HG03558 (cell line): ENCODE results near the gene CSNK1D.

ENCODE experiments used
- ATAC-seq: cut with Tn5 transposase; IDR thresholded peaks from one replicate; pipeline ENCODE4 v1.9.1; 2021; ENCODE audit warnings: moderate number of reproducible peaks; ENCODE audit not compliant: unreplicated experiment; ENCODE audit errors: extremely low read depth

The CSNK1D gene

DNA sequence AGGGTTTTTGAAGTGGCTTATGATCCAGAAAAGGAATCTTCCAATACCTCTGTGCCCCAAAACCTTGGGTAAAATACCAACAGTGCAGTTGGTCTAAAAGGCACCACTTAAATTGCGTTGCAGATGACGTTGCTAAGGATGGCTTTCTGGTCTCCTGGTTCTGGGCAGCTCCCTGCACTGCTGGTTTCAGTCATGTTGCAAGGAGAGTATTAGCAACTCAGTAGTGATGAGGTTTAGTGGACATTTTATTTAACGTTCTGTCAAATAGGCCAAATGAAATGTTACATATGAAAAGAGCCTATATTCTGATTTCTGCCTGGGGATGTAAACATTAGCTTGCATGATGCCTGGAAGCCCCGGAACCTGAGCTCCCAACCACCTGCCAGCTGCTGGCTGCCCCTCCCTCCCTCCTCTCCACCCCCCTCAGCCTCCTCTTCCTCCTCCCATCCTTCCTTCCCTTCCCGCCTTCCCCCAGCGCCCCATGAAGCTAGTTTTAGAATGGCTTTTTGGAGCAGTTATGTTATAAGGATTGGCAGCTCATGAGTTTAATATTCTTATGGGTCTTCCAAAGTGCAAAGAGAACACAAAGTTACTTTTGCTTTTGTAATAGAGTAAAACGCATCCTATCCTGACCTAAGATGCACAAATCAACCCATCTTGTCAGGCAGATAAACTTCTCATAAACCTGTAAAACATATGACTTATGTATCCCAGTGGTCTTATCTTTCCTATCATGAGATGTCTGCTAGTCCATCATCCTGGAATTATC, 23.2 kb upstream of the CSNK1D start:
- no peak for ATAC-seq

DNA sequence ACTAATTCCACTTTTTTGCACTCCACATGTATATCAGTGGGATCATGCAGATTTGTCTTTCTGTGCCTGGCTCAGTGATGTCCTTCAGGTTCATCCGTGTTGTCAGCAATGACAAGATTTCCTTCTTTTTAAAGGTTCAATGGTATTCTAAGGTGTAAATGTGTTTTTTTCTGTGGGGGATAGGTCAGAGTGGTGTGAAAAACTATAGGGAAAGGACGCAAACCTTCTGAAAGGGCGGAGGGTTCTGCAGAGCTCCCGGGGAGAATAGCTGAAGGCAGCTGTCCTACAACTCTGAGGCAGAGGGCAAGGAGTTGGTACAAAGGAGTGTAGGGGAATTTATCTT, 21.9 kb upstream of the CSNK1D start:
- no peak for ATAC-seq

DNA sequence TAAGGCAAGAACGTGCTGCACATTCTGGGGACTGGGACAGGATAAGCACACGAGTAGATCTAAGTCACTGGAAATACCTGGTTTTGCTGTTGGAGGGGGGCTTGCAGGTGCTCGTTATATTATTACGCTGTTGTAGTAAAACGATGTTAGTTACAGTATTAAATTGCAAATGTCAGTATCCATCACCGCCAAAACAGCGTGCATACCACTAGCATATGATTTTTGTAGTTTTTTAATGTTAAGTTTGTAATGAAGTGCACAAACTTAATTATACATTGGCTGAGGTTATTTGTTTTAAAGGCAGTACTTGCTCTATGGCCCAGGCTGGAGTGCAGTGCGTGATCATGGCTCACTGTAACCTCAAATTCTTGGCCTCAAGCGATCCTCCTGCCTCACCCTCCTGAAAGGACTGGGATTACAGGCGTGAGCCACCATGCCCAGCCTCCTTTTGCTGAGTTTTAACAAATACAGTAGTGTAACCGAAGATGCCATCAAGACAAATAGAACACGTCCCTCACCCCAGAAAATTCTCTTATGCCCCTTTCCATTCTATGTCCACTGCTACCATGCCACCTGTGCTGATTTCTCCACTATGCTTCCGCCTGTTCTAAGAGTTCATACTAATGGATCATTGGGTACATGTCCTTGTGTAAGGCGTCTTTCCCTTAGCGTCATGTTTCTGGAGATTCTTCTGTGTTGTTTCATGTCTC, 20.7 kb upstream of the CSNK1D start:
- no peak for ATAC-seq

DNA sequence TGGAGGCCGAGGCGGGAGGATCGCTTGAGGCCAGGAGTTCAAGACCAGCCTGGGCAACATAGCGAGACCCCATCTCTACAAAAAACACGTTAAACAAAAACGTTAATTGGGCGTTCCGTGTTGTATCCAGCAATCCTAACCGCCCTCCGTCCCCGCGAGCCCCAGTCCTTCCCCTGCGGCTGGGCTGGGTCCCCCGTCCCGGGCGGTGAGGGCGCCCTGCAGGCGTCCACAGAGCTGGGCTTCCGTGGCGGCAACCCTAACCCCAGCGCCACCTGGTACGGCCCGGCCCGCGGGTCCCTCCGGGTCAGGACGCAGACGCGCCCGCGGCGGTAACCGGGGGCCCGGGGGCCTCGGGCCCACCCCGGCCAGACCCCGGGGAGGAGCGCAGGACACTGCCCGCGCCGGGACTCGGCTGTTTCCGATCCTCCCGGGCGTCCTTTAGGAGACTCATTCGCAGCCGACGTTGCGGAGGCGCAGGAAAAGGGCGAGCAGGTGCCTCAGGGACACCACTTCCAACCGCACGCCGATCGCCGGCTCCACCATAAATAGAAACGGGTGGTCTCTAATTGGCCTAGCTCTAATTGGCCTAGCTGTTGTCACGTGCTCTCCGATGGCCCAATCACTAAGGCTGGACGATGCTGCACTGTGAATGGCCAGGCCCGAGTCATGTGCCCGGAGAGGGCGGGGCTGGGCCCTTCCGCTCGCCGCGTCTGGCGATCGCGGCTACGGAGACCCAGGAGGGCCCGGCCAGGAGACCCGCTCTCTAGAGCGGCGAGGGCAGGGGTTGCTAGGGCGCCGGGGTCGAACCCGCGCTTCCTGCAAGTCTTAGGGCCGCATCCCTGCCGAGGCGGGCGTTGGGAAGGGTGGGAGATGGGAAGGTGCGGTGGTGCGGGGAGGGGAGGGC, 19.0 kb upstream of the CSNK1D start:
- ATAC-seq: peak; percentile 82

DNA sequence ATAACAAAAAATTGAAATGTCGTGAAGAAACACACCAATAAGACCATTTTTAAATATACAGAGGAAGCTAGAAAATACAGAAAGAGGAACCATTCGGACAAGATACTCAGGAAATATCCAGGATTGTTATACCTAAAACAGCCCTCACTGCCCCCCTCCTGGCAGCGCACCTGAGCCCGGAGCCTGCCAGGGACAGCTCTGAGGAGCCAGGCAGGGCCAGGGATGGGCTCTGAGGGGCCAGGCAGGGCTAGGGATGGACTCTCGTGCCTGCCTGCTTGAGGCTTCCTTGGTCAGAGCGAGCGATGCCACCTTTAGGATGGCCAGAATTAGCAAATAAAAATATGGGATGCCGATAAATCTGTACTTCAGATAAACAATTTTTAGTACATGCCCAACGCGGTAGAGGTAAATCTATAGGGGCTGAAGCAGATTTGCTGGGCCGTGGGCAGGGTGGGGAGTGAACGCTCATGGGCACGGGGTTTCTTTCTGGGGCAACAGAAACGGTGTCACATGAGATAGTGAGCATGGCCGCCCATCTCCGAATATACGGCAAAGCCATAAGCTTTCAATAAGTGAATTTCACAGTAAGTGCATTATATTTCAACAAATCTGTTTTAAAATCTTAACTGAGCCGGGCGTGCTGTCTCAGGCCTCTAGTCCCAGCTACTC, 18.2 kb upstream of the CSNK1D start:
- ATAC-seq: no peak

DNA sequence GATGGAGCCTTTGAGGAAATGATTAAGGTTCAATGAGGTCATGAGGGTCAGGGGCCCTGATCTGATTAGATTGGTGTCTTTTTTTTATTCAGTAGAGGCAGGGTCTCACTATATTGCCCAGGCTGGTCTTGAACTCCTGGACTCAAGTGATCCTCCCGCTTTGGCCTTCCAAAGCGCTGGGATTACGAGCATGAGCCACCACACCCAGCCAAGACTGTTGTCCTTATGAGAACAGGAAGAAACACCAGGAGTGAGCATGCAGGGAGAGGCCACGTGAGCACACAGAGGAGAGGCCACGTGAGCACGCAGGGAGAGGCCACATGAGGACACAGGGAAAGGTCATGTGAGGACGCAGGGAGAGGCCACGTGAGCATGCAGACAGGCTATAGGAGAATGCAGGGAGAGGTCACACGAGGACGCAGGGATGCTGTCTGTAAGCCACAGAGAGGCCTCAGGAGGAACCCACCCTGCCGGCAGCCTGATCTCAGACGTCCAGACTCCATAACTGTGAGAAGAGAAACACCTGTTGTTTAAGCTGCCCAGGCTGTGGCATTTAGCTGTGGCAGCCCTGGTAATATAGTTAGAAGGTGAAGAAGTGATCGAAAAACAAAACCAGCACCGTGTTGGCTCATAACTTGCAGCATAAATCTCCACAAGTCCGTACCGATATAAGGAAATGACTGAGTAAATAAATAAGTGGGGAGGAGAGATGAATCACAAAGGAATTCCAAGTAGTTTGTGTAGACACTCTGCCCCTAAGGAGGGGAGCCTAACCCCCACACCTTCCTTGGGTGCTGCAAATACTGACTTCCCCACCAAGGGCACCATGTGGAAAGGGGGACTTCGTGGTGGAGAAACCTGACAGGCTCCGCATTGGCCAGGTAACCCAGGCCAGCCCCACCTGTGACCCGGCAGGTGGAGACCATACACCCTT, 14.6 kb upstream of the CSNK1D start:
- no peak for ATAC-seq

DNA sequence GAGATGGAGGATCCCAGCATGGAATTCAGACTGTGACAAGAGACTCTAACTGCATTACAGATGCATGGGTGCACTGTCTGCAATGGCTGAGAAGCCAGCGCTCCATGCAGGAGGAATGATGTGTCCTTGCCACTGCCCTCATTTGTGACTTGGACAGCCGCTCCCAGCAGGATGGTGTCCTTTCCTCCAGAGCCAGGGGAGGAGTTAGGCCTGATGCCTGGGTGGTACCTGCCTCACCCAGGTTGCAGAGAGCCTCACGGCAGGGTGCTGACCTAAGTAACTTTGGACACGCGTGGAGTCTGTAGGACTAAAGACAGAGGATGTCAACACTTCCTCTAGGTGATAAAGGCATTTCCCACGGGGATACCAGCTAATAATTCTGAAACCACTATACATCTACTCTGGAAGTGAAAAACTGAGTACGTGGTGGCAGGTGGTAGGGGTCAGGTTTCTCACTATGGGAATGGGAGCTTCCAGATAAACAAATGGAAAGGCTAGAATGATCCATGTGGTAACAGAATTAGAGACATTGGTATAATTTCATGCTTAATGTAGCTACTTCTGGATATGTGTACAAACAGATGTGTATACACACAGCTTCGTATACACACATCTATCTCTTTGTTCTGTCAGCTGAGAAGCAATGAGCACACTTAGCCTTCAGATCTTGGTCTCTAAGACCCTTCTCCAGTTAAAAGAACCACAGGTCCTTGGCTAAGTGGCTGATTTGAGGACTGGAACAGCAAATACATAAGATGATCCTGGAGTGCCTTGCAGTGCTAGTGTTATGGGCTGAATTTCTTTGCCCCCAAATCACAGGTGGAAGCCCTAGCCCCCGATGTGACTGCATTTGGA, 13.7 kb upstream of the CSNK1D start:
- ATAC-seq: no peak

DNA sequence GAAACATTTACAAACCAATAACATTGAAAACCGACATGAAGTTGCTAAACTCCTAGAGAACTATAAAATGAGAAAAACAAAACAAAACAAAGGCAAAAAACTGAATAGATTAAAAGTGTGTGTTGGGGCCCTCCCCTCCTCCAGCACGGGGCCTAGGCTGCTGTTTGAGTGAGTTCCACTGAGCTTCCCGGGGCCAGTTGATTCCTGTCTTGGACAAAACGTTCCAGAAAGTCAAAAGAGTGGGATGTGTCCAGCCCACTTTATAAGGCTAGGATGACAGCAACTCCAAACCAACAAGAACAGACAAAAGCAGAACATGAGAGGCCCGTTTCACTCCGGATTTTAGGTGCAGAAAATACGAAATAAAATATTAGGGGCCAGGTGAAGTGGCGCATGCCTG, 11.6 kb upstream of the CSNK1D start:
- no peak for ATAC-seq

DNA sequence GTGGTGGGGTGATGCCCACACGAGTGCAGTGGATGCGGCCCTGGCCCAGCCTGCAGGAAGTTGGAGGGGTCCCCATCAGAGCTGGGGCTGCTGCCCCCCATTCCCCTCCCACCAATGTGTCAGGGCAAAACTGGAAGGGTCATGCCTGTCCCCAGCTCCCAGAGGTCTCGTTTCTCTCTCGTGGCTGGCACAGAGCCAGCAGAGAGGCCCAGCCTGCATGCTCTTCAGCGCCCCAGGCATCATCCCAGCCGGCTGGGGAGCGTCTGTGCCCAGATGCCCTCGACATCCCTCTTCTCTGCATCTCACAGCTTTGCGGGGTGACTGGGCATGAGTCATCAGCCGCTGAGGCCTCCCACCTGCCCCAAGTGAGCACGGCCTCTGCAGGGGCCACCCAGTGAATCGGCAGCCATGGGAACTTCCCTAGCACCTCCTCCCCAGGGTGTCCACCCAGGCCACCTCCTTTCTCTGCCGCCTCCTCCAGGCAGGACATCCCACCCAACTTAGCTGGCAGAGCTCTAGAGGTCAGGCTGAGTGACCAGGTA, 9.8 kb upstream of the CSNK1D start:
- no peak for ATAC-seq

DNA sequence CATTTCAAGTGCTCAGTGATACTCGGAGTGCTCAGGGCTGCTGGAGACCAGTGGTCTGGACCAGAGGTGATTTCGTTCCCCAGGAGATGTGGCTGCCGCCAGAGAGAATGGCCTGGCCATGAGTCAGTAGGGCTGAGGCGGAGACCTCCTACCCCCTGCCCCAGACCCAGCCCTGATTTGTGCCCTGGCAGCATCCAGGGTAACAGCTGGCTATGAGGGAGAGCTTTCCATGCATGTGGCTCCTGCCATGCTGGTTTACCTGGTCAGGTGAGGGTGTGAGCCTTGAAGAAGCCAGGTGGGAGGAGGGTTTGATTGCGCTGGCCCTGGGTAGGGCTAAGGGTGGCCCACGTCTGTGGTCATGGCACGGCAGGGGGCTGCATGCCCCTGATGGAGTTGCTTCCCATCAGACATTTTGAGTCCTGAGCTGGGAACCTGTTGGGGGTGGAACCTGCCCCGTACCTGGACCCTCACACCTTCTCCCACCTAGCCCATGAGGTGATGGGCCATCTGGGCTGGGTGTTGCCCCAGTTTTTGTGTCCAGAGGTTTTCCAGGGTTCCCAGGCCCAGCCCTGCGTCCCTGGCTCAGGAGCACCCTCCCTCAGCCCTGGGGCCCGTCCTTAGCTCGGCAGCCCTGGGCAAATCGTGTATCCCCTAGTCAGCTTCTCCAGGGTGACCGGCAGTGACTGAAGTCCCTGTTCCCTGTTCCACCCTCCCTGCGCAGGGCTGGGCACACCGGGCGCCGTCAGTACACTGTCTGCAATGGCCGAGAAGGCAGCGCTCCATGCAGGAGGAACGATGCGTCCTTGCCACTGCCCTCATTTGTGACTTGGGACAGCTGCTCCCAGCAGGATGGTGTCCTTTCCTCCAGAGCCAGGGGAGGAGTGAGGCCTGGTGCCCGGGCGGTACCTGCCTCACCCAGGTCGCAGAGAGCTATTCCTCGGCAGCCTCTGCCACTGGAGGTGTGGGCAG, 9.0 kb upstream of the CSNK1D start:
- ATAC-seq: no peak

DNA sequence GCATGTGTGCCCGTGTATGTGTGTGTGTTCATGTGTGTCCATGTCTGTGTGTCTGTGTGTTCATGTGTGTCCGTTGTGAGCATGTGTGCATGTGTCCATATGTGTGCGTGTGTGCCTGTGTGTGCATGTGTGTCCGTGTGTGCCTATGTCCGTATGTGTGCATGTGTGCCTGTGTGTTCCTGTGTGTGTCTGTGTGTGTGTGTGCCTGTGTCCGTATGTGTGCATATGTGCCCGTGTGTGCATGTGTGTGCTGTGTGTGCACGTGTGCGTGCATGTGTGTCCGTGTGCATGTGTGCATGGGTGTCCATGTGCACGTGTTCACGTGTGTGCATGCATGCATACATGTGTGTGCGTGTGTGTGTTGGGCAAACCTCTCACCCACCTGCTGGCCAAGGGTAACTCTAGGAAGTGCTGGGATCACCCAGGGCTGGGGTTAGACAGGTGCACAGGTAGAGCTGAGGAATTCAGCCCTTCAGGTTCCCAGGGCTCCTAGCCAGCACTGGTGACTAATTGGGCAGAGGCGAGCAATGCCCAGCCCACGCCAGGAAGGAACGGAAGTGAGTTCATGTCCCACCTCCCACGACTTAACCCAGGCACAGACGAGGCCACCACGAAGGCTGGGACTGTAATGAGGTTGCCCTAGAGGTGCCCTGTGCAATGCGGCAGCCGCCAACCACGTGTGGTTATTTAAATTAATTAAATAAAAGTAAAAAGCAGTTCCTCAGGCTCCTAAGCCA, 8.2 kb upstream of the CSNK1D start:
- no peak for ATAC-seq

DNA sequence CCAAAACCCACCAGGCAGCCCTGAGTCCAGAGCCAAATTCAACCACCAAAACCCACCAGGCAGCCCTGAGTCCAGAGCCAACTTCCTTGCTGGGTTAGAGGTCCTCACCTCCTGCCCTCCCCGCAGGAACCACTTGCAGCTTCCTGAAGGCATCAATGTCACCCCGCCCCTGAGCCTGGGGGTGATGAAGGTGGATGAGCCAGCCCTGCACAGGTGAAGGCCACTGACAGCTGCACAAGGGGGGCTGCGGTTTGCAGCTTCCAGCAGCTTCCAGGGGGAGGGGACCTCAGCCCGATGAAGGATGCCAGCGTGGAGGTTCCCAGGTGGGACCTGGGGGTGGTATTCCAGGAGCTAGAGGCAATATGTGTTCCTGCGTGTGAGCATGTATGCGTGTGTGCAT, 7.6 kb upstream of the CSNK1D start:
- no peak for ATAC-seq

DNA sequence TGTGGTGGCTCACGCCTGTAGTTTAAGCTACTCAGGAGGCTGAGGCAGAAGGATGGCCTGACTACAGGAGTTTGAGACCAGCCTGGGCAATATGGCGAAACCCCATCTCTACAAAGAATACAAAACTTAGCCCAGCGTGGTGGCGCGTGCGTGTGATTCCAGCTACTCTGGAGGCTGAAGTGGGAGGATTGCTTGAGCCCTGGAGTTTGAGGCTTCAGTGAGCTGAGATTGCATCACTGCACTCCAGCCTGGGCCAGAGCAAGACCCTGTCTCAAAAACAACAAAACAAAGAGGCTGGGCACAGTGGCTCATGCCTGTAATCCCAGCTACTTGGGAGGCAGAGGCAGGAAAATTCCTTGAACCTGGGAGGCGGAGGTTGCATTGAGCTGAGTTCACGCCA, 7.0 kb upstream of the CSNK1D start:
- no peak for ATAC-seq

DNA sequence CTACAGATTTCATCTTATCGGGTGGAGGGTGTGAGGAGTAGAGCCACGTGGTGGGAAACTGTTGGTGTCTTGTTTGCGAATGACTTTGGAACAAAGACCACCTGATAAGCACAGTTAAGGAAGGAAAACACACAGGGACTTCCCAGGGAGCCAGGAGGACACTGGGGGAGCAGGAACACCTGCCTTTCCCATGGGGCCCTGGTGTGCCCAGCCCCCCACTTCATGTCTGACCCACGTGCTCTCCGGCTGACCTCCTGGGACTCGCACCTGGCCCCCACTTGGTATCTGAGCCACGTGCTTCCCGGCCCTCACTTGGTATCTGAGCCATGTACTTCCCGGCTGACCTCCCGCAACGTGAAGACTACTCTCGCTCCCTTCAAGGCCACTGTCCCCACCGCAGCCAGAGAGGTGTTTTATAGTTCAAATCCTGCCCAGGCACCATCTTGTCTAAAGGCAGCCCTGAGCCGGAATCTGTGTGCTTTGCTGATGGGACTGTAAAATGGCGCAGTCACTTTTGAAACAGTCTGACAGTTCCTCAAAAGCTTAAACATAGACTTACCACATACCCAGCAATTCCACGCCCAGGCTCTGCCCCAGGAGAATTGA, 5.4 kb upstream of the CSNK1D start:
- no peak for ATAC-seq

DNA sequence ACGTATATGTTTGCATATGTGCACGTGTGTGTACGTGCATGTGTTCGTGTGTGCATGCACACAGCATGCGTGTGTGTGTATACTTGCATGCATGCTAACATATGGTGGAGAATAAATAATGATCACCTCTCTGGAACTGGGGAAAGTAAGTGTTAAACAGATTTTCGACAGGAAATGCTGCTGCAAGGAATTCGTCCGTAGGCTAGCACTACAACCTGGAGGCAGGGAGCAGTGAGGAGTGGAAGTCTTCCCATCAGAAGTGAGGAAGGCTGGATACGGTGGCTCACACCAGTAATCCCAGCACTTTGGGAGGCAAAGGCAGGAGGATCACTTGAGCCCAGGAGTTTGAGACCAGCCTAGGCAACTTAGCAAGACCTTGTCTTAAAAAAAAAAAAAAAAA, 4.8 kb upstream of the CSNK1D start:
- ATAC-seq: no peak

DNA sequence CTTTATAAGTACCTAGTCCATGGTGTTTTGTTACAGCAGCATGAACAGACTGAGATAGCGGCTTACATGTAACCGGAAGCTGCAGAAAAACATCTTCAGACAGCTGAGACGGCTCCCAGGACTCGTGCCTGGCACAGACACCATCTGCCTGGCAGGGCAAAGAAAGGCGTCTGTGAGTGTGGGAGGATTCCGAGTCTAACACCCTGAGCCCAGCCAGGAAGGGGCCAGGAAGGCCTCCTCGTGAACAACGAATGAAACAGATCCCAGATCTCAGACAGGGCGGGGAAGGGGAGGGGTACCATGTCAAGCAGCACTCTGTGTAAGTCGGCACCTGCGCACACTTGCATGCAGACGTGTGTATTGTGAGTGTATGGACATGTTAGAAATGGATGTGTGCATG, 4.4 kb upstream of the CSNK1D start:
- no peak for ATAC-seq
